HG03439 (cell line): Measurements from ENCODE around the gene ZNF678.
"Not testable (repeated sequence)": the region's sequence is repeated elsewhere in the genome, so short reads cannot be mapped to it uniquely, and the experiment has no call there.

Source experiments
- ATAC-seq: cut with Tn5 transposase; IDR thresholded peaks from one replicate; pipeline ENCODE4 v1.9.1; 2021; ENCODE audit warnings: mild to moderate bottlenecking, moderate library complexity; ENCODE audit not compliant: unreplicated experiment

The ZNF678 gene

DNA sequence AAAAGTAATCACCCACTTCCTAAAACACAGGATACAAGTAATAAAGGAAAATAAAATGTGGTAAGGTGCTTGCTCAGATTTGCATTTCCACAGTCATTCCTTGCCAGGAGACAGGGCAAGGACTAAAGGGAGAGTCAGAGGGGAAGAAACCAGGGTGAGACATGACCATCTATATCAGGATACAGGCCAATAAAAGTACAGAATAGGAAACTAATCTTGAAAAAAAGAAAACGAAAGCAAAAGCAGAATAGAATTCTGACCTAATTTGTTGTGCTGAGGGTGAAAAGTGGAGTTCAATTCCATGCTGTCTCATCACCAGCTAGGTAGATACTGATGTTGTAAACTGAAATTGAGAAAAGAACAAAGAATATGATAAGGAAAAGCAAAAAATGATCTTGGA, 144.5 kb downstream of the ZNF678 start:
- no peak for ATAC-seq

GRCh38 chr1:227709451-227709850, 146.1 kb downstream of the ZNF678 start:
- ATAC-seq: no peak

DNA sequence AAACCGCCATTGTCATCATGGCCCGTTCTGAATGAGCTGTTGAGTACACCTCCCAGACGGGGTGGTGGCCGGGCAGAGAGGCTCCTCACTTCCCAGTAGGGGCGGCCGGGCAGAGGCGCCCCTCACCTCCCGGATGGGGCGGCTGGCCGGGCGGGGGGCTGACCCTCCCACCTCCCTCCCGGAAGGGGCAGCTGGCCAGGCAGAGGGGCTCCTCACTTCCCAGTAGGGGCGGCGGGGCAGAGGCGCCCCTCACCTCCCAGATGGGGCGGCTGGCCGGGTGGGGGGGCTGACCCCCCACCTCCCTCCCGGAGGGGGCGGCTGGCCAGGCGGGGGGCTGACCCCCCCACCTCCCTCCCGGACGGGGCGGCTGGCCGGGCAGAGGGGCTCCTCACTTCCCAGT, 147.1 kb downstream of the ZNF678 start:
- ATAC-seq: not testable (repeated sequence)

DNA sequence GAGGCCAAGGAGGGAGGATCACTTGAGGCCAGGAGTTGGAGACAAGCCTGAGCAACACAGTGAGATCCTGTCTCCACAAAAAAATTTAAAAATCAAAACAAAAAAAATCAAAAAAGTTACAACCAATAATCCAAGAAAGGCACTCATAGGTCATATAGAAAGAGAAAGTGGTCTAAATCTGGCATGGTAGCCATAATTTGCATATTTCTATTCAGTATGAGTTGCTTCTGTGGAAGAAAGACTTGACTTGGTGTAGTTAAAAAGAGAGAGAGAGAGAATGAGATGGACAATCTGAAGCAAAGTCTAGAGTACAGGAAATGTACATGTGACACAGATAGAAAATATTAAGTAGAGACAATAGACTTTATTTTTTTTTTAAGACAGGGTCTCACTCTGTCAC, 149.3 kb downstream of the ZNF678 start:
- no peak for ATAC-seq

DNA sequence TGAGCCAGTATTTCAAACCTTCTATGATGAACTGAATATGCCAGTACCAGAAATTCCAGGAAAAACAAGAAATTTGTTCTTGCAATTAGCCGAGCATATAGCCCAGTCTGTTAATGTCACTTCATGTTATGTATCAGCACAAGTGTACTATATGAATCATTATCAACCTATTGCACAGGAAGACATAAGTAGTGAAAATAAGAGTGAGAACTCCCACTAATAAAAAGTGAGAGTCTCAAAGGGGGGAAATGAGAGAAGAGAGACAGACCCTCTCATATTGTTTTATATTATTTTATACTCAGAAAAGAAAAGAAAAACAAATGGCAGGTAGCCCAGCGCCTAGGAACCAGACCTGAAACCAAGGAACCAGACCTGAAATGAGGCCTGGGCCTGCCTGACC, 155.6 kb downstream of the ZNF678 start:
- no peak for ATAC-seq

- ATAC-seq: no peak
Observed at GRCh38 chr1:227723474-227723873, 160.1 kb downstream of the ZNF678 start.

DNA sequence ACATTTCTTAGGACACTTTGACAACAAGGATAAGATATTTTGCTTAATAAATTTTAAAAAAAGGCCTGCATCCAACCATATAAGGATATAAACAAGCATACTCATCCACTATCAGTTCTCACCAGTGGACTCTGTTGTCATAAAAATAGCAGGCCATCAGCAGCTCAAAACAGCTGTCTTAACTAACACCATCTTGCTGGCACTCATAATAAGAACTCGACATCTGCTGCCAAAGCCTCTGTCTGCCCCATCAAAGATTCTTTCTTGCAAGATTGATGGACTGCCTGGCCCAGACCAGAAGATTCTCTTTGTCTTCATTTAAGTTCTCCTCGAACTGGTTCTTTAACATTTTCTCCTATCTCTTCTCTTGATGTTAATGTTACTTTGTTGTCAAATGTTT, 161.7 kb downstream of the ZNF678 start:
- no peak for ATAC-seq

DNA sequence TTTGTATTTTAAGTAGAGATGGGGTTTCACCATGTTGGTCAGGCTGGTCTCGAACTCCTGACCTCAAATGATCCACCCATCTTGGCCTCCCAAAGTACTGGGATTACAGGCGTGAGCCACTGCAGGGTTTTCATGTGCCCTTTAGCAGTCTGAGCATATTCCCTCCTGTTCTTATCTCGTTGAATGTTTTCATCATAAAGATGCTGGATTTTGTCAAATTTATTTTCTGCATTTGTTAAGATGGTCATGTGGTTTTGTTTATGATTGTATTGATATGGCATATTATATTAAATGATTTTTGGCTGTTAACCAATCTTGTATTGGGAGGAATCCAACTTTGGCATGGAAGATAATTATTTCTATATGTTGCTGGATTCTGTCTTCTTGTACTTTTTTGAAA, 163.0 kb downstream of the ZNF678 start:
- ATAC-seq: no peak
